DOHH2 (cell line): Measurements from ENCODE around the gene SNRPF.

Source experiments
- CTCF ChIP-seq: fragments of 200-600 bp; sonication (generic); IDR thresholded peaks from one replicate; pipeline ENCODE4 v1.5.1; 2014; ENCODE audit warnings: antibody characterized with exemption, mild to moderate bottlenecking, low read depth, low read length; ENCODE audit not compliant: poor library complexity, severe bottlenecking
- EZH2phosphoT487 ChIP-seq: fragments of 200-600 bp; sonication (generic); IDR thresholded peaks from 2 replicates; pipeline ENCODE4 v1.6.1; 2017; ENCODE audit warnings: borderline replicate concordance, mild to moderate bottlenecking, antibody characterized with exemption, low read length, moderate library complexity, mixed read lengths

- no peak for TF ChIP-seq CTCF
- no peak for TF ChIP-seq EZH2phosphoT487
Measured at GRCh38 chr12:95898081-95898480, 39.3 kb downstream of the SNRPF start.
